HG02981 (cell line): Measurements from ENCODE around the gene ATP5F1D.

Experiments used
- ATAC-seq: cut with Tn5 transposase; IDR thresholded peaks from one replicate; pipeline ENCODE4 v1.9.1; 2021; ENCODE audit warnings: mild to moderate bottlenecking, moderate library complexity; ENCODE audit not compliant: unreplicated experiment

The ATP5F1D gene

GRCh38 chr19:1256646-1257474 lies 15.3 kb downstream of the ATP5F1D start:
- no peak for ATAC-seq

GRCh38 chr19:1257475-1258162 lies 16.1 kb downstream of the ATP5F1D start:
- ATAC-seq = no peak

GRCh38 chr19:1258163-1258492 lies 16.6 kb downstream of the ATP5F1D start:
- no peak for ATAC-seq

GRCh38 chr19:1258707-1259205 lies 17.2 kb downstream of the ATP5F1D start:
- no peak for ATAC-seq

- no peak for ATAC-seq
Observed at GRCh38 chr19:1259206-1259875, 17.8 kb downstream of the ATP5F1D start.

- ATAC-seq = peak; percentile 9
Observed at GRCh38 chr19:1259876-1260748, 18.6 kb downstream of the ATP5F1D start.

DNA sequence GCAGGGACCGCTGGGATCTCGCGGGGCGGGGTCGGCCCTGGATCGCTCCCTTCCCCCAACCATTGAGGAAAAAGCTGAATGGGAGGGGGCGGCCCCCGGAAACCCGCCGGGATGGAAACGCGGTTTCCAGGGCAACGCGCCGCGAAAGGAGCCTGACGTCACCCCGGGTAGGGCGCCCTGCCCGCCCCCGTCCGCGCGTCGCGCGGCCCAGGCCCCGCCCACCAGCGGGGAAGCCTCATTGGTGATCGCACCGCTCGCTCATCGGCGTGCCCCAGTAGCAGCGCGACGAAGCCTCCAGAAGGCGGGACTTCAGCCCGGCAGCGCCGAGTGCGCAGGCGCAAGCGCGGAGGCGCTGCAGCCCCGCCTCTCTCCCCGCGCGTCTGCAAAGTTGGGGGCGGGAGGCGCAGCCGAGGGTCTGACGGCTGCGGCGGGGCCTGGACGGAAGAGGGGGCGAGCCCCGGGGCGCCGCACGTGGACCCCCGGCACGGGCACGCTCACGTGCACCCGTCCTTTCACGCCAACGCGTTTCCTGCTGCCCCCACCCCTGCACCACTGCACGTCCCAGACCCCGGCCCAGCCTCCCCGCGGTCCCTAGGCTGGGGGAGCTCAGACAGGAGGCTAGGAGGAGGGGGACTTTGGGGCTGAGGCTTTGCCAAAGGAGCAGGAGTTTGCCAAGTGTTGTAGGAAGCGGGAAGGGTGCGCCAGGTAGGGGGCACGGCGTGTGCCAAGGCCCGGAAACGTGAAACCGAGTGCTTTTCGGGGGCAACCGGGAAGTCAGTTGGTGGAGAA lies 19.4 kb downstream of the ATP5F1D start:
- peak; percentile 54 for ATAC-seq

GRCh38 chr19:1261538-1261797 lies 19.9 kb downstream of the ATP5F1D start:
- no peak for ATAC-seq

DNA sequence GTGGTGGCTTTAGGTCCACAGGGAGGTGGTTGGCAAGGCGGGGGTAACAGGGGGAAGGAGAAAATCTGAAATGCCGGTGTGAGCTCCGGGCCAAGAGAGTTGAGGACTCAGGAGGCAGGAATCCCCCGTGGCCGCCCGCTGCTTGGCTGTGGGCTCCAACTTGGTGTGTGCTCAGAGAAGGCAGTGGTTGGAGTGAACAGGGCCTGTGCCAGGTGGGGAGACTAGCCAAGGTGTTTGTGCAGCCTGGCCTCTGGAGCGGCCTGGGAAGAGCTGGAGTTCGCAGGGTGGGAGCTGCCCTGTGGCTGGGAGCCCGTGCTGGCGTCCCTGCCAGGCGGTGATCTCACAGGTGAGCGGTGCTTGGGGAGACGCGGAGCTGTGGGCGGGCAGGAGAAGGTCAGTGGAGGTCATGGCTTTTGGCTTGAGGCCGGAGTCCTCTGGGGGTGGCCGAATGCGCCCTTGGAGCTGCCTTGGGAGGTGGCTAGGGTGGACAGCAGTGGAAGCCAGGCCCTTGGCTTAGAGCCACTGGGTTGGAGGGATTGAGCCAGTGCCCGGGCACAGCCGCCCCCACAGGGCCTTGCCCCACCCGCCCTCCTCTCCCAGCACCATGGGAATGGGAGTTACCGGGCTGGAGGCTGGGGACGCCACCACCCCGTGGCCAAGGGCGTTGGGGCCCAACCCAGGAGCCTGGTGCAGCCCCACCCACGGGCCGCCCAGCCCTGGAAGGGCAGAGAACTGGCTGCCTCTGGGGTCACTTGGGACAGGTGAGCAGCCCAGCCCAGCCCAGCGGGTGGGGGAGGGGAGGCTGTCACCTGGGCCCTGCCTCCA lies 20.5 kb downstream of the ATP5F1D start:
- ATAC-seq = no peak

DNA sequence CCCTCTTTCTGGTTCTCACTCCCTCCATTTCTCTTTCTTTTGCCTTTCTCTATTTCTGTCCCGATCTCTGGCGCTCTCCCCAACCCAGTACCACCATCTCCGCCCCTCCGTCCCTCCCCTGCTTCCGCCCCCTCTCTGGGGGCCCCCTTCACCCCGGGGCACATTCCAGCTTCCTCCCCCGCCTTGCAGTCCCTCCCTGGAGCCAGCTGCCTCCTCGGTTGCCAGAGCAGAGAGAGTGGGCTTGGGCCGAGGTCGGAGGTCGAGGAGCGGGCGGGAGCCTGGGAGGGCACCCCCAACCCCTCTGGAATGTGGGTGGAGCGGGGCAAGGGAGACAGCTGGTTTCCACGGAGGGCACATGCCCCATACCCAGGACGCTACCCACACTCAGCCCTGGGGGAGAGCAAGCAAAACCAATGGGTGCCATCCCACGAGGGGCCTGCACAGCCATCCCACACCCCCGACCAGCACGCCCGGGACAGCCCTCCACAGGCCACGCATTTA lies 21.1 kb downstream of the ATP5F1D start:
- no peak for ATAC-seq

DNA sequence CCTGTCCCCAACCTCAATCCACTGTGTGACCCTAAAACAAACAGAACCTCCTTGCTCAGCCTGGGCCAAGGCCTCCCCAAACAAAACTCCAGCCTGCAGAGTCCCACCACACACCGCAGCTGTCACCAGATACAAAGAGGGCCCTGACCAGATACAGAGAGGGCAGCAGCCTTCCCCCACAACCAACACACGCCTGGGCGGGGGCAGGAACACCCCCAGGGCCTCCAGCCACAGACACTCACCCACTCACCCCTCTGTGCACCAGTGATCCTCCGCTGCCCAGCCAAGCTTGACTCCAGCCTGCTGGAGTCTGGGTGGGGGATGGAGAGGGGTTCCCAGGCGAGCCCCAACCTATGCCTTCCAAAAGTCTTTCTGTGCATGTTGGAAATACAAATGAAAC lies 21.6 kb downstream of the ATP5F1D start:
- no peak for ATAC-seq

DNA sequence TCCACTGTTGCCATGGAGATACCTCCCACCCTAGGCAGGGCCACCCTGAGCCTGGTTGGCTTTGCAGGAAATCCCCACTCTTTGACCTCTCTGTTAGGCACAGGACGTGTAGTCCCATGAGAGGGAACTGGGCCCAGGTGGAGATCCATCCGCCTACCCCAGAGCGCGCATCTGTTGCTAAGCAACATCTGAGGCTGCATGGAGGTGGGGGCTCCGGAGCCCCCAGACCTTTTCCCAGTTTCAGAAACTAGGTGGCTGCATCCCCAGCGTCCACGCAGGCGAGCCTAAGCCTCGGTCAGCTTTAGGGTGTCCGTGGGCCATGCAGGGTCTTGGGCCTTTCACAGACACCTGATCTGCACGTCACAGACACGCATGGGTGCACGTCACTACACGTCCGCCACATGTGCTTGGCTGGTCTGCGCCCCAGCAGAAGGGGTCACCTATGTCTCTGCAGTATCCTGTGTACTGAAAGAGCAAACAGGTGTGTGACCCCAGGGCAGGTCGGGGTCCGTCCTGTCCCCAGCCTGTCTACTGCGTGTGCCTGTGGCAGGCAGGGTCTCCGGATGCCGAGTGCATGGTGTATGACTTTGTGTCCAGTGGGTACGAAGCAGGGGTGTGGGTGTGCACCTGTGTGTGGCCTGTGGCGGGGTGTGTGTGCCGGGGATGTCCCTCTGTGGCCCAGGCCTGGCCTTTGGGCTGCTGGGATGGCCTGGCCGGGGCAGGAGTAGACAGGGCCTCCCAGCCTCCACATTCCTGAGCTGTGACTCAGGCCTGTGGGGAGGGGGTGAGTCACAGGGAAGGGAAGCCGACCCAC lies 23.5 kb downstream of the ATP5F1D start:
- no peak for ATAC-seq

DNA sequence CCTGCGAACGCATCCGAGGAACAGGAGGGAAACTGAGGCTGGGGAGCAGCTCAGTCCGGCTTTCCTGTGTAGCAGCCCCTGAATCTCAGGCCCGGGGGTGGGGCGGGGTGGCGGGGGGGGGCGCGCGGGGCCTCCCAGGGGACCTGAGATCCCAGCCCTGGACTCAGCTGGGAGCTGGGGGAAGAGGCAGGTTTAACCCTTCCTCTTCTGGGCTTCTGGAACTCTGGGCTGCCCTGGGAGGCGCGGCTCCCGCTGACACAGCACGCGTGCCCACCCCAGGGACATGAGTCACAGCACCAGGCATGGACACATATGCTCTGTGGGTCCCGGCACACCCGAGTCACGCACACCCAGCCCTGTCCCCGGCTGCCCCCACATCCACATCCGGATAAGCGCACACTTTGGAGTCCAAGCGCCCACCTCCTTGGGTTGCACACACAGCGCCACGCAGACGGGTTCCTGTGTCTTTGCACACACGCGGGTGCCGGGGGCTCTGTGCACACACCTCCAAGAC lies 24.1 kb downstream of the ATP5F1D start:
- ATAC-seq = no peak

GRCh38 chr19:1266129-1266915 lies 24.8 kb downstream of the ATP5F1D start:
- peak; percentile 28 for ATAC-seq

DNA sequence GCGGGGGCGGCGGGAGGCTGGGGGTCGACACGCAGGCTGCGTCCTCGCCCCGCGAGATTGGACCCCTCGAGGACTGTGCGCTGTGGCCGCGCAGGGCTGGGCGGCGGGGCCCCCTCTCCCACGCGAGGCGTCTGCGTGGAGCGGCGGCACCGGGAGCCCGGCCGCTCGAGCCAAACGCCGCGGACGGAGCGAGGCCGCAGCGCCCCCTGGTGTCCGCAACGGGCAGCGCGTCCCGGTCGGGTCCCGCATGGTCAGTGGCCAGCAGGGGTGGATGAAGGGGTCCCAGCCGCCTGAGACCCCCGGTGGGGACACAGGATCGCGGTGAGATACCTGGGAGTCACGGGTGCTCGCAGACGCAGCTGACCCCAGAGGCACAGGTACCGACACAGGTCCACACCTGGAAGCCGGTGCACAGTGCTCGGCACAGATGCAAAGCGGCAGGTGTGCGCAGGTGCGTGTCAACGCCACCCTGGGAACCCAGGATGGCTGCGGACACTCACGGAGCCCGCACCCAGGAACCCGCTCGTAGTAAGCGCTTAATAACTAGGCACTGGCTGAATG lies 25.4 kb downstream of the ATP5F1D start:
- peak; percentile 10 for ATAC-seq

DNA sequence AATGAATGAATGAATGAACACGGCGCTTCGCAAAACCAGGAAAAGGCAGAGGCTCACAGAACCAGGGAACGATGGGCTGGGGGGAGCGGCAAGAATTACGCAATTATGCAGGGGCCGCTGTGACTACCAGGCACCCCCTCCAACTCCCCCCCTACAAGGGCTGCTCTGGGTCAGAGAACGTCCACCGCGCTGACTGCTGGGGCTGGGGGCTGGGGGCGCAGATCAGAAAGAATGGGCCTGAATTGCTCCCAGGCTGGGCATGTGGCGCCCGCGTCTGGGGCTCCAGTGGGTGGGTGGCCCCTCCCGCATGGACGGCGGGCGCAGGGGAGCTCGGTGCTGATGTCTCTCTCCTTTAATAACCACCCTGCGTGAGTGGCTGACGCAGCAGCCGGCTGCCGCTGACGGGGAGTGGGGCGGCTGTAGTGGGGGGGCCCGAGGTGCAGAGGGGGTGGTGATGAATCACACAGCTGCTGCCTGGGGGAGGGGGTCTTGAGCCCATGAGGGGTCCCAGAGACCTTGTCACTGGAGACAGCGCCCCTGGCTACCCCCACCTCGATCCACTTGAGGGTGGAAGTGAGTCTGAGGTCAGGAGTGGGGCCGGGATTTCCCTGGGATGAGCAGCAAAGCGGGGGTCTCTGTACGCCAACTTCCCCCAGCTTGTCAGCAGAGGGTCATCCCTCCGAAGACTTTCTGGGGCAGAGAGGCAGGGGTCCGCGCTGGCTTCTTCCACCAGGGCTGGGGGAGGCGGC lies 26.1 kb downstream of the ATP5F1D start:
- ATAC-seq = no peak
